Measurements from ENCODE around the gene ULK4. TPM values are rescaled to one million over a fixed set of nuclear protein-coding genes. Genes with fewer than 3 reads are reported as not detected.
"Not testable (repeated sequence)": the region's sequence is repeated elsewhere in the genome, so short reads cannot be mapped to it uniquely, and the experiment has no call there.

The ULK4 gene
- total RNA-seq, 2 experiments from 2014 or later, result 6.8 to 6.9 TPM

DNA sequence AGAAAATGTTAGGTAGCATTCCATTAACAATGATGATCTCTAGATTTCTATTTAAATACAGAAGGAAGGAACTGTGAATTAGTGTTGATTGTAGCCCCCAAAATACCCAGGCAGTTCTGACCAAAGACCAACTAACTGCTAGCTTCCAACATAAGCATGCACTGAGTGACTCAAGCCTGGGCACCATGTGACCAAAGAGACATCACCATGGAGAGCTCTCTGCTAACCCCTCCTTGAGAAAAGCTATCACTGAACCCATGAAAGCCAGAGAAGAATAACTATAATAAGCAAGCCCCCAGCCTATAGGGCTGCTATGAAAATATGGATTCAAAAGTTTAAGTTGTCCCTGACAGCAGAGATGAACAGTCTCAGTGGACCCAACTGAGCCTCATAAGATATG lies 310.2 kb downstream of the ULK4 start:
- intact Hi-C loops (cut with micrococcal nuclease), result no loop called here
- ATAC-seq, result no peak
- Mint-ChIP-seq H3K4me1 (ENCODE audit: low read depth) (no peaks in the 10 kb centered on the region), H3K9me3 (peaks cover 2% of the 10 kb centered on the region), H3K27ac (no peak overlapping the region), H3K27me3 (no peaks in the 10 kb centered on the region), H3K36me3 (ENCODE audit: low read depth) (peaks cover 5% of the 10 kb centered on the region), H3K4me3 (no peak overlapping the region)
- POLR2A ChIA-PET, result no interaction called here
- no peak for DNase-seq
- TF ChIP-seq, protein P1, sequence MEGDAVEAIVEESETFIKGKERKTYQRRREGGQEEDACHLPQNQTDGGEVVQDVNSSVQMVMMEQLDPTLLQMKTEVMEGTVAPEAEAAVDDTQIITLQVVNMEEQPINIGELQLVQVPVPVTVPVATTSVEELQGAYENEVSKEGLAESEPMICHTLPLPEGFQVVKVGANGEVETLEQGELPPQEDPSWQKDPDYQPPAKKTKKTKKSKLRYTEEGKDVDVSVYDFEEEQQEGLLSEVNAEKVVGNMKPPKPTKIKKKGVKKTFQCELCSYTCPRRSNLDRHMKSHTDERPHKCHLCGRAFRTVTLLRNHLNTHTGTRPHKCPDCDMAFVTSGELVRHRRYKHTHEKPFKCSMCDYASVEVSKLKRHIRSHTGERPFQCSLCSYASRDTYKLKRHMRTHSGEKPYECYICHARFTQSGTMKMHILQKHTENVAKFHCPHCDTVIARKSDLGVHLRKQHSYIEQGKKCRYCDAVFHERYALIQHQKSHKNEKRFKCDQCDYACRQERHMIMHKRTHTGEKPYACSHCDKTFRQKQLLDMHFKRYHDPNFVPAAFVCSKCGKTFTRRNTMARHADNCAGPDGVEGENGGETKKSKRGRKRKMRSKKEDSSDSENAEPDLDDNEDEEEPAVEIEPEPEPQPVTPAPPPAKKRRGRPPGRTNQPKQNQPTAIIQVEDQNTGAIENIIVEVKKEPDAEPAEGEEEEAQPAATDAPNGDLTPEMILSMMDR (IDR thresholded peaks at IDR 0.05), result no peak
- CTCF ChIA-PET, result interaction anchor here (1.0 kb wide), 1 partner anchor 47 kb away, joined by 3 read pairs; no protein-coding TSS in a partner anchor

DNA sequence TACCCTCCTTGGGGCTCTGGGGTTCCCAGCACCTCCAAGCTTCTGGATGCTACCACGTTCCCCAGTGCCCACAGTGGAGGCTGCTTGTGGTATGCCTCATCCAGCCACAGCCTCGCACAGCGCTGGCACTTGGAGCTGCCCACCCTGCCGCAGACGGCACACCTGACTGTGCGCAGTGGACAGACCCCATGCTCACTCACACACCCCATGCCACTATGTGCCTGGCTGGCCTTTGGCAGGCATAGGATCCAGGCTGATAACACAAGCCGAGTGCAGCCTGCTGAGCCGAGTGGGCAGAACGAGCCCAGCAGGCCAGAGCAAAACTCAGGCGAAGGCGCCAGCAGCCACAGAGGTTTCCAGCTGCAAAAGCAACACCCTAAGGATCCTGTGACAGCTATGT lies 311.5 kb downstream of the ULK4 start:
- H3K27ac Mint-ChIP-seq, result no peak overlapping the region
- no peaks in the 10 kb centered on the region for H3K27me3 Mint-ChIP-seq
- H3K4me1 Mint-ChIP-seq (ENCODE audit: low read depth), result no peaks in the 10 kb centered on the region
- no peak overlapping the region for H3K4me3 Mint-ChIP-seq
- CTCF ChIA-PET, result interaction anchor here (1.0 kb wide), 1 partner anchor 33 kb away, joined by 3 read pairs; no protein-coding TSS in a partner anchor
- intact Hi-C loops (cut with micrococcal nuclease), result no loop called here
- POLR2A ChIA-PET, result no interaction called here
- peaks cover 4% of the 10 kb centered on the region for H3K9me3 Mint-ChIP-seq
- DNase-seq (no peak), ATAC-seq (no peak)
- peaks cover 5% of the 10 kb centered on the region for H3K36me3 Mint-ChIP-seq (ENCODE audit: low read depth)
- TF ChIP-seq, protein P1 (IDR thresholded peaks at IDR 0.05), result no peak

DNA sequence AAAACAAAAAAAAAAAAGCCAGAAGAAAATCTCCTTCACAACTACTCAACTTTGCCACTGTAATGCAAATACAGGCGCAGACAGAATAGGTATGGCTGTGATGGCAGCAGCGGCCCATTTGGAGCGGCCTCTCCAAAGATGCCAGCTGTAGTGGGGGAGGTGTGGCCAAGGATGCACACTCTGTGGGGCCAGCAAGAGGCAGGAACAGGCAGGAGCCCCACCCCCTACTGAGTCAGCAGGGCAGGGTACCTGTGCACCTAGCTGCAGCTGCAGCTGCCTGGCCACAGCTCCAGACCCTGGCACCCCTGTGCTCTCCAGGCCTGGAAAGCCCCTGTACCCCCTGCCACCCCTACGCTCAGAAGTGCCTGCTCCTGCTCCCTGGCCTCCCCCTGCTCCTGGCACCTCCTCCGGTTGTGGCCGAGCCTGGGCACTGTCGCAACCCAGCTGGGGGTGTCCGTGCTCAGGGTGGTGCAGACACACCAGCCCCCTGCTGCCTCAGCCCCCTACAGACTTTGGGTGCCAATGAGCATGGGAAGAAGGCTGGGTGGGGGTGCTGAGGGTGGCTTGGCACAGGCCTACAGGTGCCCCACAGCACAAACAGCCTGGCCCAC lies 312.7 kb downstream of the ULK4 start:
- ChIA-PET POLR2A (no interaction called here), CTCF (no interaction called here)
- intact Hi-C loops (cut with micrococcal nuclease), result no loop called here
- Mint-ChIP-seq H3K4me3 (no peak overlapping the region), H3K36me3 (ENCODE audit: low read depth) (peaks cover 5% of the 10 kb centered on the region), H3K4me1 (ENCODE audit: low read depth) (no peaks in the 10 kb centered on the region), H3K27ac (no peak overlapping the region), H3K9me3 (peaks cover 6% of the 10 kb centered on the region), H3K27me3 (no peaks in the 10 kb centered on the region)
- TF ChIP-seq, protein P1 (IDR thresholded peaks at IDR 0.05), result no peak
- DNase-seq, result no peak
- ATAC-seq, result no peak

DNA sequence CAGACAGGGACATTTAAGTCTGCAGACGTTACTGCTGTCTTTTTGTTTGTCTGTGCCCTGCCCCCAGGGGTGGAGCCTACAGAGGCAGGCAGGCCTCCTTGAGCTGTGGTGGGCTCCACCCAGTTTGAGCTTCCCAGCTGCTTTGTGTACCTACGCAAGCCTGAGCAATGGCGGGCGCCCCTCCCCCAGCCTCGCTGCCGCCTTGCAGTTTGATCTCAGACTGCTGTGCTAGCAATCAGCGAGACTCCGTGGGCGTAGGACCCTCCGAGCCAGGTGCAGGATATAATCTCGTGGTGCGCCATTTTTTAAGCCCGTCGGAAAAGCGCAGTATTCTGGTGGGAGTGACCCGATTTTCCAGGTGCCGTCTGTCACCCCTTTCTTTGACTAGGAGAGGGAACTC lies 314.2 kb downstream of the ULK4 start:
- H3K27ac Mint-ChIP-seq; H3K9me3 Mint-ChIP-seq; intact Hi-C loops (cut with micrococcal nuclease); H3K4me1 Mint-ChIP-seq (ENCODE audit: low read depth); CTCF ChIA-PET; H3K4me3 Mint-ChIP-seq; POLR2A ChIA-PET; H3K27me3 Mint-ChIP-seq; DNase-seq; H3K36me3 Mint-ChIP-seq (ENCODE audit: low read depth); ATAC-seq: not testable (repeated sequence)

DNA sequence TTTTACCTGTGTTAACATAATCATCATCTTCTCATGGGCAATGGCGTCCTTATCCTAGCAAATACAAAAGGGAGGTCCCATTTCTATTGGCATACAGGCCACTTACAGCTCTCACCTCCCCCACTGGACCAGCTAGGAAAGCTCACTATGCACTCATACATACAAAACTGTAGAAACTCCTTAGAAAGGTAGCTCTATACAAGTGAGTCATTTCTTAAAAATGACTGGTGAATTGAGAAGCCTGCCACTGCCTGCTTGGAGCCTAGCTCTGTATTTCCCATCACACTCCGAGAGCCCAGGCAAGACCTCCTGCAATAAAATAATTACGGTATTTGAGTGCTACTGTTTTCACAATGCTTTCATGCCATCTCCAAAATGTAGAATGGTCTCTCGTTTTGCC lies 321.8 kb downstream of the ULK4 start:
- Mint-ChIP-seq H3K4me3 (no peak overlapping the region), H3K27me3 (no peaks in the 10 kb centered on the region), H3K36me3 (ENCODE audit: low read depth) (no peaks in the 10 kb centered on the region), H3K9me3 (no peaks in the 10 kb centered on the region), H3K4me1 (ENCODE audit: low read depth) (no peaks in the 10 kb centered on the region), H3K27ac (no peak overlapping the region)
- ATAC-seq, result no peak
- no peak for DNase-seq
- CTCF ChIA-PET, result no interaction called here
- POLR2A ChIA-PET, result interaction anchor here (0.6 kb wide), 1 partner anchor 1383 kb away, joined by 3 read pairs; no protein-coding TSS in a partner anchor
- TF ChIP-seq, protein P1 (IDR thresholded peaks at IDR 0.05), result no peak
- intact Hi-C loops (cut with micrococcal nuclease), result no loop called here

Data from activated CD8-positive, alpha-beta T cell treated with anti-CD3 and anti-CD28 coated beads for 36 hours (primary cell).